Fibroblast of peridontal ligament (primary cell): ENCODE data around the gene POC1A.
"Not testable (repeated sequence)": the region's sequence is repeated elsewhere in the genome, so short reads cannot be mapped to it uniquely, and the experiment has no call there.

Experiments used
- DNase-seq: peaks from one replicate; pipeline ENCODE4 v3.0.0-alpha.2; 2010; ENCODE audit errors: extremely low read depth

The POC1A gene

DNA sequence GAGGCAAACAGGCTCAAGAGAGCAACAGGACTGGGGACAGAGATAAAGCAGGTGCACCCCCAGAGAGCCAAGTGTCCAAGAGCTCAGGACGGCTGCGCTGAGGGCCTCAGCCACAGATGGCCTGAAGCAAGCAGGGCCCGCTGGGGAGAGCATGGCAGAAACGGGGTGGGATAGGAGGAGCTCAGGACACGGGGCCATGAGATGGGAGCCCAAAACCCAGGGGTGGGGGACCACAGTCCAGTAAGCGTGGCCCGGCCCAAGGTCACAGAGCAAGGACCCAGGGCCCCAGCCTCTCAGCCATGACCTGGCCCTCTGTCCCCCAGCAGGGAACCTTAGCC is 107.4 kb downstream of the POC1A start:
- DNase-seq: no peak

- DNase-seq: peak; percentile 83
Observed at GRCh38 chr3:52046186-52046901, 107.9 kb downstream of the POC1A start.

DNA sequence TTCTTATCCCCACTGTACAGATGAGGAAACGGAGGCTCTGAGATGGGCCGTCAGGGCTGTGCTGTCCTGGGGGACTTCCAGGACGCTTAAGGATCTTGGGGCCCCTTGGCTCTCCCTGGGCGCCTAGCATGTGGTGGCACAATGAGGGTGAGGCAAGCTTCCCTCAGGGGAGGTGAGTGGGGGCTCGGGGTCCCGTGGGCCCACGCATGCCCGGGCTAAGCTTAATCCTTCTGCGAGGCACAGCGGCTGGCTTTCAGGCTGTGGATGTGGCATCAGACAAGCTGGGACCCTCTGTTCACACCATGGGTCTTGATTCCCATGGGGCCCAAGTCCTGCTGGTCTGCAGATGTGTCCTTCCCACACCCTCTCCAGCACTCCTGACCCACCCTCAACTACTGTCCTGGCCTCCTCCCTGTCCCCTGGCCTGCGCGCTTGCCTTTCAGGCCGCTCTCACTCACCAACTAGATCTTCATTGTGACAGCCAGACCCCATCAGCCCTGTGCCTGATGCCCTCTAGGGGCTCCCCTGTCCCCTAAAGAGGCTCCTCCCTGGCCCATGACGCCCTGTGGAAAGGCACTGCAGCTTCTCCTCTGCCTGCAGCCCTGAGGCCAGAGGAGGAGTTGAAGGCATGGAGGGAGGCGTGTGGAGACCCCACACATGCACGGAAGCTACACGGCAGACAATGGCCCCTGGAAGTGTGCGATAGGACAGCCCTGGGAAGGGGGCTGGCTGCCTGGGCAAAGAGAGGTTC is 109.2 kb downstream of the POC1A start:
- DNase-seq: no peak

GRCh38 chr3:52043750-52044149 is 110.5 kb downstream of the POC1A start:
- no peak for DNase-seq

GRCh38 chr3:52043039-52043438 is 111.2 kb downstream of the POC1A start:
- DNase-seq: not testable (repeated sequence)

DNA sequence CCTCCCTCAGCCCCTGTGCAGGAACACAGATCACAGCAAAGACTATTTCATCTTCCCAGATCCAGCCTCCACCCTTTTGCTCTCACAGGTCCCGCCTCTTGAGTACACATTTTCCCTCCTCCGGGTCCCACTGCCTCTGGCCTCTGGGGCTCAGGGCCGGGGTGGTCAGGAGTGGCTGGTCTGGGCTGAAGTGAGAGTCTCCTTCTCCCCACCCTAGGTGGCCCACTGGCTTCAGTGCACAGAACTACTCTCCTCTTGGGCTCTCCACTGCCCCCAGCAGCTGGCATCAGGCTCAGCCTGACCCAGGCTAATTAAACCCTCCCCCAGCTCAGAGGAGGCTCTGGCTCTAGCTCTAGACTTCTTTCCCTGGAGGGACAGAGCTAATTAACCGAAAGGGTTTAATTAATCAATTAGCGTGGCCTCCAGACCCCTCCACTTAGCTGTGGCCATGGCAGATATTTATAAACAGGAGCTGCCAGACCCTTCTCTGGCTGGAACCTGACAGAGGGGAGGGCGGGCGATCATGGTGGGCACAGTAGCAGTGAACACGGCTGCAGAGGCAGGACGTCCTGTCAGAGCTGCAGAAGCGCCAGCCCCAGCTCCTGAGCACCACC is 113.0 kb downstream of the POC1A start:
- DNase-seq: no peak

GRCh38 chr3:52040600-52040999 is 113.6 kb downstream of the POC1A start:
- no peak for DNase-seq

- DNase-seq: no peak
Observed at GRCh38 chr3:52039846-52040245, 114.4 kb downstream of the POC1A start.

- no peak for DNase-seq
Observed at GRCh38 chr3:52039426-52039825, 114.8 kb downstream of the POC1A start.

GRCh38 chr3:52038227-52038626 is 116.0 kb downstream of the POC1A start:
- DNase-seq: no peak

DNA sequence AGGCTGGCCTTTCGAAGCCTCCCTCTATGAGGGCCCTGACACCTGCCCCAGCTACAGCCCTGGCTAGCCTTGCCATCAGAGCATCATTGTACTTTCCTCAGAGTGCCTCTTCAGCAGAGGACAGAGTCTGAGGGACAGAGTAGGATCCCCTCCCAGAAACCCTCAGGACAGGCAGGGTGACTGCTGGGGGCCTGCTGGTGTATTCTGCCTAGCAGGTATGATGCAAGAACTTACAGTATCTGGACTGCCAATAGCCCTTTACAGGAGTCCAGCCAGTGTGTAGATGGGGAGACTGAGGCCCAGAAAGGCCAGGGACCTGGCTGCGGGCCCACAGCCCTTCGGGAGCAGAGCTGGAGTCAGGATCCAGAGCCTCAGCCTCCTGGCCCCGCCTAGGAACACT is 116.9 kb downstream of the POC1A start:
- DNase-seq: no peak

- DNase-seq: no peak
Observed at GRCh38 chr3:52036829-52037228, 117.4 kb downstream of the POC1A start.

- DNase-seq: no peak
Observed at GRCh38 chr3:52036222-52036694, 118.0 kb downstream of the POC1A start.

GRCh38 chr3:52034651-52035050 is 119.6 kb downstream of the POC1A start:
- no peak for DNase-seq

GRCh38 chr3:52034212-52034611 is 120.0 kb downstream of the POC1A start:
- DNase-seq: no peak

DNA sequence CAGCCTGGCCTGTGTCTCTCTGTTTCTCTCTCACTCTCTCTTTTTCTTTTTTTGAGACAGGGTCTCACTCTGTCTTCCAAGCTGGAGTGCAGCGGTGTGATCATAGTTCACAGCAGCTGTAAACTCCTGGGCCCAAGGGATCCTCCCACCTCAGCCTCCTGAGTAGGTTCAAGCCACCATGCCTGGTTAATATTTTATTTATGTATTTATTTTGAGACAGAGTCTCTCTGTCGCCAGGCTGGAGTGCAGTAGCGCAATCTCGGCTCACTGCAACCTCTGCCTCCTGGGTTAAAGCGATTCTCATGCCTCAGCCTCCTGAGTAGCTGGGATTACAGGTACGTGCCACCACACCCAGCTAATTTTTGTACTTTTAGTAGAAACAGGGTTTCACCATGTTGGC is 120.5 kb downstream of the POC1A start:
- DNase-seq: not testable (repeated sequence)

DNA sequence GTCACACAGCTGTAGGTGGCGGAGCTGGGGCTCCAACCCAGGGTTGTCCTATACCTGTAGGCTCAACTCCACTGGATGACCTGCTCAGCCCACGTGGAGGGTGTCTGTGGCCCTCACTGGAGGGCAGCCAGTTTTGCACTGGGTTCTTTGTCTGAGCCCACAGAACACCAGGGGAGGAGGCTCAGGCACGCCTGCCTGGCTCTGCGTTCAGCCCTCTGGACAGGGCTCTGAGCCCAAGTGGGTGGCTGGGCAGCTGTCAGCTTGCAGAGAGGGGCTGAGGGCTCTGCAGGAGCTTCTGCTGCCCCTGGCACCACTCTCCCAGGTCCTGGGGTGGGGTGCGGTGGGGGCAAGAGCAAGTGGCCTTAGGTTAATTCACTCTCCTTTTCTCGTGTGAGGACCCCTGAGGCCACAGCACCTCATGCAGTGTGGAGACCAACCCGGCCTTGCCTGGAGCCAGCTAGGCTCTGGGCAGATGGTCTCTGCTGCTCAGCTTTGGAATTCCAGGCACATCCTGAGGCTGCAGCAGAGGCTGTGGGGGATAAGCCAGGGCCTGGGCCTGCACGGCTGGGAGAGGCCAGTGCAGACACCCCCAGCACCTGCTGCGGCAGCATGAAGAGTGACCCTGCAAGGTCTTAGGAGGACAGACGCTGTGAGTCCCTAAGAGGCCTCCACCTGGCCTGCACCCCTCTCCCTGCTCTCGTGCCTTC is 121.4 kb downstream of the POC1A start:
- no peak for DNase-seq

DNA sequence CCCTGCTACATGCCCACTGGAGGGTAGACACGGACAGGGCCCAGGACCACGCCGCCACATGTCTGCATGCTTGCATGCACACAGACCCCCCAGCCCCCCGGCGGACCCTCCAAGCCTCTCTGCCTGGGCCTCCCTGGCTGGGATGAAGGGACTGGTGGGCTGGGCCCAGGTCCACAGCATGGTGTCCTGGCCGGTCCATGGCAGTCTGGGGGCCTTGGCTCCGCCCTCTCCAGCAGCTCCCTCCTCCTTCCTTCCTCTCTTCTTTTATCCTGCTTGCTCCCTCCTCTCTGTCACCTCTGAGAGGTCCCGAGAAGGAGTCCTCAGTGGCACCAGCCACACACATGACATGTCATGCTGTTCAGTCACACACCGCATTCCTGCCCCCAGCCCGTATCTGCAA is 122.3 kb downstream of the POC1A start:
- DNase-seq: no peak

- DNase-seq: no peak
Observed at GRCh38 chr3:52030714-52031310, 123.4 kb downstream of the POC1A start.

GRCh38 chr3:52029535-52029934 is 124.7 kb downstream of the POC1A start:
- no peak for DNase-seq

GRCh38 chr3:52029053-52029452 is 125.2 kb downstream of the POC1A start:
- DNase-seq: no peak

GRCh38 chr3:52028572-52028971 is 125.7 kb downstream of the POC1A start:
- DNase-seq: peak; percentile 23
